GM12865 (cell line): ENCODE measurements around the gene ADAM22.

Experiments
- DNase-seq: peaks from one replicate; pipeline ENCODE4 v3.0.0; 2010; ENCODE audit warnings: low read depth
- H3K4me3 ChIP-seq: 2 replicates; pipeline ENCODE4 v1.5.1; 2011; ENCODE audit warnings: mild to moderate bottlenecking, low read depth, low read length, control low read depth
- CTCF ChIP-seq: IDR thresholded peaks from 2 replicates; pipeline ENCODE4 v1.5.1; 2011; ENCODE audit warnings: low read length, control low read depth, low read depth, inconsistent platforms; ENCODE audit not compliant: insufficient read depth; ENCODE audit errors: missing control alignments

The ADAM22 gene

GRCh38 chr7:88013981-88014380 is 79.9 kb downstream of the ADAM22 start:
- DNase-seq: no peak
- TF ChIP-seq CTCF: no peak
- H3K4me3 ChIP-seq: no peak overlapping the region

- TF ChIP-seq CTCF: no peak
- no peak for DNase-seq
Measured at GRCh38 chr7:88014581-88014980, 80.5 kb downstream of the ADAM22 start.

GRCh38 chr7:88015309-88015708 is 81.3 kb downstream of the ADAM22 start:
- TF ChIP-seq CTCF: no peak
- no peak for DNase-seq
- no peak overlapping the region for H3K4me3 ChIP-seq

More at GRCh38 chr7:88014581-88014980, 80.5 kb downstream of the ADAM22 start:
- H3K4me3 ChIP-seq: no peak overlapping the region

GRCh38 chr7:88018501-88018900 is 84.5 kb downstream of the ADAM22 start:
- DNase-seq: no peak
- no peak overlapping the region for H3K4me3 ChIP-seq
- no peak for TF ChIP-seq CTCF

GRCh38 chr7:88020953-88021665 is 87.1 kb downstream of the ADAM22 start:
- no peak overlapping the region for H3K4me3 ChIP-seq
- DNase-seq: no peak
- TF ChIP-seq CTCF: no peak

- H3K4me3 ChIP-seq: no peak overlapping the region
- DNase-seq: no peak
- no peak for TF ChIP-seq CTCF
Measured at GRCh38 chr7:88027724-88028123, 93.7 kb downstream of the ADAM22 start.
